ENCODE results near the gene CCDC90B.
"Not testable (repeated sequence)": the region's sequence is repeated elsewhere in the genome, so short reads cannot be mapped to it uniquely, and the experiment has no call there.

CCDC90B gene

DNA sequence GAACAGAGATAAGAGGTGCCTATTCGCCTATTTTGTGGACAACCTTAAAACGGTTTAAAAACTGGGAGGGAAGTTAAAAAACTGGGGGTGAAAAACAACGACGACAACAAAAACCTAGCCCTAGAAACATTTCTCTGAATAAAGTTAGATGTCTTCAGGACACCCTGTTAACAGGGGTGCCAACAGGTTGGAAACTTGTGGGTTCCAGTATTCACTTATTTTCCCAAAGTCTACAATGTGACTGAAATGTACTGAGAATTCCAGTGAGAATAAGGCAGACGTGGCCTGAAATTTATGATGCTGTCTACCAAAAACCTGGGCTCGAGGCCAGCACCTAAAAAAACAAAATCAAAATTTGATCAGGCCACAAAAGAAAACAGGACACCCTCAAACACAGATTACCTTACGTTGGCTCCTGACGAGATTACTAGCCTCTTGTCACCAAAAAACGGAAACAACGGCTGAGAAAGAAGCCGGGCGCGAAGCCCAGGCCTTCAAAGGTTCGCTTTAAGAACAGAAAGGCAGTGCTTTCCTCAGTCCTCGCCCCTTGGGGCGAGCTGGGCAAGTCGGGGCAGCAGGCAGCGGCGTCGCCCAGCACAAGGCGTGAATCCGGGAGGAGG lies 906 bp downstream of the CCDC90B start:
- no peak for DNase-seq

DNA sequence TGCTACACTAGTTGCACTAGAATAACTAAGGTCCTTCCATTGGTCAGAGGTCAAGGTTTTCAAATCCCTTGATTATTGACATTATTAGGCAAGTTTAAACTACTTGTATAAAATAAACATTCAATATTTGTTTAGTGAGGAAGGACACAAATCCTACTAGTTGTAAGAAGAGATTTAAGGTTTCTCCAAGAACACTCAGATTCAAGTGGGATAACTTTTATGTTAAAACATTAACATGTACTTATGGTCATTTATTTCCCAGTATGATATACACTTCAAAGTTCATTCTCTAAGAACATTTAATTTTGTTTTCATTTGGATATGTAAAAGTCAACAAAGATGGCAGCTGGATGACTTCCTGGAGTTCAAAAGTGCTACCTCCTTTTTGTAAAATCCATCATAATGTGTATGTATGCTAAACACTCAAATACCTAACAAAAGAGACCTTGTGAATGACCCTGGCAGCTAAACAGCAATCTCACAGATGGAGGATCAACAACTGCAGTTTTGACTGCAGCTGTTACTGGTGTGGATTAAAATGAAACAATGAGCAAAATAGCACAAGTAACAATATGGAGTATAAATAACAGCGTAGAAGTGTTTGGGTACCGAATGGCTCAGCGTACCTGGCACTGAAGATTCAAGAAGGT lies 1.5 kb downstream of the CCDC90B start:
- no peak for DNase-seq

DNA sequence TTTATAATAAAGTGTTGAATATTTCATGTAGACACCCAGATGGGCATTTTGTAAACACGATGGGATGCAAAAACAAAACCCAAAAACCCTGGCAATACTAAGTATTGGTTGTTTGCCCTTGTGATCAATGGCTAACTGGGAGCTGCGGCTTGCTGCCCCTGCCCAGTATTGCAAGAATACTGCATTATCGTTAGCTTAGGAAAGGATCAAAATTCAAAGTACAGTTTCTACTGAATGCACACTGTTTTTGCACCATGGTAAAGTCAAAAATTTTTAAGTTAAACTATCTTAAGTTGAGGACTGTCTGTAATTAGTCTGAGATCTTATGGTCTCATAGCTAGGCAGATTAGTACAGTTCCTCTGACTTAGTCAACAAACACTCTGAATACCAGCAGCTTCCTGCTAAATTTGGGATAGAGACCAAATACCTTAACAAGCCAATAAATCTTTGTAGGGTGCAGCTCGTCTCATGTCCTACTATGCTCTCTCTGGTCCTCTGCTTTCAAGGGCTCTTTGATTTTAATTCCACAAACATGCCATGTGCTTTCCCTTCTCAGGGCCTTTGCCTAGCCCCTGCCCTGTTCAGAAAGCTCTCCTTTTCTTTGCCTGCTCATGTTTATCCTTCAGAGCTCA lies 4.0 kb downstream of the CCDC90B start:
- DNase-seq, result no peak

DNA sequence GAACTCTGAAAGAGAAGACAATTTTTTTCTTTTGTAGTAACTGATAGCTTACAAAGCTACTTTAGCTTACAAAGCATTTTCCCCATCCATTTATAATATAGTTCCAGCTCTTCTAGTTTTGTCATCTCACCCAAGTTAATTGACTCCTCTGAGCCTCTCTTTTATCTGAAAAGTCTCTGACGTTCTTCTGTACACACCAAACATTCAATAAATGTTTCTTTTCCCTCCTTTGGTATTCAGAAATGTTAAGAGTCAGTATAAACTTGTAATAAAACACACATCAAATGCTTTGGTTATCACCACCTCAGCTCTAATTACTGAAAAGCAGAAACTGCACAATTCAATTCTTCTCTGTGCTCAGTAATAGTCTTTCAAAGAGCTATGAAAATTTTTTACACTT lies 5.9 kb downstream of the CCDC90B start:
- DNase-seq, result no peak

DNA sequence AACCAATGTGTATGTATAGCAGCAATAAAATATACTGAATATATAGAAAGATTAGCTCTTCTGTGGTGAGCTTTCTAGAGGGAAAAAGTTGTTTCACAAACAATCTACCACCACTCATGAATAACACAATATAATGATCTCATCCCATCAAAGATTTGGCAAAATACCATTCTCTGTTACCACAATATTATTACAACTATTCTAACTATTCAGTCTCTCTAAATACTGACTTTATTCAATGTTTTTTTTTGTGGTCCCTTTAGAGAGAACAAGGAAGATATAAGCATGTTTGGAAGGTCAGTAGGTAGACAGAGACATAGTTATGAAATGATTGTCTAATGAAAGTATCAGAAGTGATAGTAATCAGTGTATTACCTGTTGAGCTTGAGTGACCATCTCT lies 7.8 kb downstream of the CCDC90B start:
- DNase-seq, result no peak

DNA sequence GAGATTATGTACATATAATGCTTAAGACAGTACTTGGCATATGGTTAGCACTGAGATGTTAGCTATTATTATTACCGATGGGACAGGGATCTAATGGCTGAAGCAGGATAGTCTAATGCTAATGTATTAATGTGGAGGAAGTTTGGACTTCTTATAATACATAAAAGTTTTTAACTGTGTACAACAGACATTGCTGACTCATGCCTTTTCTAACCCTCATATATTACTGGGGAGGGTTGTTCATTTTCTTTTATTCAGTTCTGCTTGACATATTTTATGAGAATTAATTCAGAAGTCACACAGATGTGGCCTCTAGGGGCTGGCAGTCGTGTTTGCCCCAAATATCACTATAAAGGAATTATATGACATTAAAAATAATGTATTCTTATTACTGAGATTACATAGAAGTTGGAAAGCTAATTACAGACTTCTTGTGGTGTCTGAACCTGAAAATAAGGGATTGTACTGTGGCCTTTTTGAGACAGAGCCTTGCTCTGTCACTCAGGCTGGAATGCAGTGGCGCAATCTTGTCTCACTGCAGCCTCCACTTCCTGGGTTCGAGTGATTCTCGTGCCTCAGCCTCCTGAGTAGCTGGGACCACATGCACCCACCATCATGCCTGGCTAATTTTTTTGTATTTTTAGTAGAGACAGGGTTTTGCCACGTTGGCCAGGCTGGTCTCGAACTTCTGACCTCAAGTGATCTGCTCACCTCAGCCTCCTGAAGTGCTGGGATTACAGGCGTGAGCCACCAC lies 10.1 kb downstream of the CCDC90B start:
- no peak for DNase-seq

DNA sequence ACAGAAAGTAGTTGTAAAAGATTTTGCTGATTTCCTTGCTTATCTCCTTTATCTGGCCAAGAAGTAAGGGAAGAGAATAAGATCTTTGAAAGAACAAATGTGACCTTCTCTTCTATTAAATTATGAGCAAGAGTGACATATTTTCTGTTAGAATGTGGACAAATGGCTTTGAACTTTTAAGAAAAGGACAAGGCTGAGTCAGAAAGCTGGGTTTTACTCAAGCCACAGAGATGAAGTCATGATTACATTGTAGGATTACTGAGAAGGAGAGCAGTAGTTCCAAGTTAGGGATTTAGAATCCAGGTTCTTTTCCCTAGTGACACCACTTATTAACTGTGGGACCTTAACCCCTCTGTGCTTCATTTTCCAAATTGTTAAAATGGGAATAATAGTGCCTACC lies 13.5 kb downstream of the CCDC90B start:
- DNase-seq, result no peak

DNA sequence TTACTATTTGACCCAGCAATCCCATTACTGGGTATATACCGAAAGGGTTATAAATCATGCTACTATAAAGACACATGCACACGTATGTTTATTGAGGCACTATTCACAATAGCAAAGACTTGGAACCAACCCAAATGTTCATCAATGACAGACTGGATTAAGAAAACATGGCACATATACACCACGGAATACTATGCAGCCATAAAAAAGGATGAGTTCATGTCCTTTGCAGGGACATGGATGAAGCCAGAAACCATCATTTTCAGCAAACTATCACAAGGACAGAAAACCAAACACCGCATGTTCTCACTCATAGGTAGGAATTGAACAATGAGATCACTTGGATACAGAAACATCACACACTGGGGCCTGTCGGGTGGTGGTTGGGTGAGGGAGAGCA lies 14.4 kb downstream of the CCDC90B start:
- not testable (repeated sequence) for DNase-seq

DNA sequence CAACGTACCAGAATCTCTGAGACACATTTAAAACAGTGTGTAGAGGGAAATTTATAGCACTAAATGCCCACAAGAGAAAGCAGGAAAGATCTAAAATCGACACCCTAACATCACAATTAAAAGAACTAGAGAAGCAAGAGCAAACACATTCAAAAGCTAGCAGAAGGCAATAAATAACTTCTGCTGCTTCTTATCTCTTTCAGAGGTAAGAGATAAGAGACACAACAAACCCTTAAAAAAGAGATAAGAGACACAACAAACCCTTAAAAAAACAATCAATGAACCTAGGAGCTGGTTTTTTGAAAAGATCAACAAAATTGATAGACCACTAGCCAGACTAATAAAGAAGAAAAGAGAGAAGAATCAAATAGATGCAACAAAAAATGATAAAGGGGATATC lies 17.1 kb downstream of the CCDC90B start:
- not testable (repeated sequence) for DNase-seq

DNA sequence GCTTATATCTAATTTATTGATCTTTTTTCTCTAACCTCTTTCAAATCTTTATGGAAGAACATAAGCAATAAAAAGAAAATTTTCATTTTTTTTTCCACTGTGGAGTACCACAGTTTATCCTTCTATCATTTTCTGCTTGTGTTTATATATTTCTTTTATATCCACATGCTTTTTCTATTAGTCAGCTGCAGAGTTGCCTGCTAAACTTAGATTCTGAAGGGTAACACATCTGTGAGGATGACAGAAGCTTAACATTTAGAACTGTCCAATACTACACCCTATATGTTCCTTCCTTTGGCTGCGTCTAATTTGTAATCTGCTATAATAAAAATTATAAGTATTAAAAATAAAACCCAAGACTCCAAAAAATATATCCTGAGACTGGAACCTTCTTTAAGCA lies 20.8 kb downstream of the CCDC90B start:
- no peak for DNase-seq

DNA sequence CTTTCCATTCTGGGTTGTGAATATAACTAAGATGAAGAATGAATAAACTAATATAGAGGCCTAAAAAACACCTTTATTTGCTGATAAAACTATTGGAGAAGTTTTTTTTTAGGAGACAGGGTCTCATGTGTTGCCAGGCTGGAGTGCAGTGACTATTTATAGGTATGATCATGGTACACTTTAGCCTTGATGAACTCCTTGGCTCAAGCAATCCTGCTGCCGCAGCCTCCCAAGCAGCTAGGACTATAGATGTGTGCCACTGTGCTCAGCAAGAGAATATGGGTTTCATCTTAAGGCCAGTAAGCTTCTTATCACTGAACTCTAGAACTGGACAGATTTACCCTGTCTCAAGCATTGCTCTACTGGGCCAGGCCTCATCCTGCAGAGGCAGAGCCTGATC lies 26.6 kb downstream of the CCDC90B start:
- DNase-seq, result no peak

DNA sequence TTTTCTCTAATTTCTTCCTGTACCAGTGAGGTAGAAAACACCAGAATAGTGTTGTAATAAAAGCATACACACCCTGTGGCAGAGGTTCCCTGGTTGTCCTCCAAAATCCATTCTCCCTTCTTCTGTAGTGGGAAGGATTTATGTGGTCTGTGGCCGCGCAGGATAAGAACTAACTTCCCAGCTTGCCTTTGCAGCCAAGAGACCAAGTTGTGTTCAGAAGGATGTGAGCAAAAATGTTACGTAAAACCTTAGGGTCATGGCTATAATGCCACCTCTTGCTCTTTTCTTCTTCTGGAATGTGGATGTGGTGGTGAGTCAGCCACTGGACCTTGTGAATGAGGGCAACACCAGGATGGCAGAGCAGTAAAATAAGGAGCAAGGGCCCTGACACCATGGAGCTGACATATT lies 28.4 kb downstream of the CCDC90B start:
- no peak for DNase-seq

DNA sequence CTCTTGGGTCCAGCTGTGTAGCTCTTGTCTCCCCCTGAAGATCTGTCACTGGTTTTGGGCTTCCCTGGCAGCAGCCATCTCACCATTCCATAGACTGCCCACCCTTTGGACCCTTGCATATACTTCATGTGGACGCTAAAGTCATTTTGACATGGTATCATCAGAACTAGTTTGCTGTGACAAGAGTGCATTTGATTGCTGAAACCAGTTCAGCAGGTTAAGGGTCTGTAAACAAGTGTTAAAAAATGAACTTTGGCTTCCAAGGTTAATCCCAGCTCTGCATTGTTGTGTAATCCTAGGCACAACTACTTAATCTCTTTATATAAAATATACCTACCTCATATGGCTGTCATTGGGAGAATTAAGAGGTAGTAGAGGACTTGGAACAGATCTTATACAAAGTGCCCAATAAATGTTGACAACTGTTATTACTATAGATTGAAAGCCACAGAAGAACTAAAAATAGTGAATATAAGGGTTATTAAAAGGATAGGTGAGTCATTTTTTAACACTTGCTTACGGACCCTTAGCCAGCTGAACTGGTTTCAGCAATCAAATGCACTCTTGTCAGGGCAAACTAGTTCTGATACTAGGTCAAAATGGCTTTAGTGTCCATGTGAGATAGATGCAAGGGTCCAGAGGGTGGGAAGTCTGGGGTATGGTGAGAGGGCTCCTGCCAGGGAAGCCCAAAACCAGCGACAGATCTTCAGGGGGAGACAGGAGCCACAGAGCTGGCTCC lies 29.4 kb downstream of the CCDC90B start:
- no peak for DNase-seq

DNA sequence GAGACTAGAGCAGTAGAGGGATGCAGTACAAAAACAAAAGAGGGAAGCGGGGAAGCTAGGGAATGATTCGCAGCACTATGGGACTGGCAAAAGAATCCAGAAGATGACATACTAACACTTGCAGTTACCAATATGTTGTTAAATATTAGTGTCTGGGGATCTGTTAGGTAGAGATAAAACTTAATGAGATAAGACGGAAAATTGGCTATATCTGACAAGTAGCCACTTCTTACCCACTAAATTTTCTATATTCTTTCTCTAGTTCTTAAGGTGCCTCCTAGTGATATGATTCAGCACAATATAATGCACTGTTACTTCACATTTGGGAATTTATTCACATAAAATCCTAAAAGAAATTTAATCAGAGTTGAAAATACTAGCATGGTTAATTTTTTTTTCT lies 30.8 kb downstream of the CCDC90B start:
- DNase-seq, result no peak

DNA sequence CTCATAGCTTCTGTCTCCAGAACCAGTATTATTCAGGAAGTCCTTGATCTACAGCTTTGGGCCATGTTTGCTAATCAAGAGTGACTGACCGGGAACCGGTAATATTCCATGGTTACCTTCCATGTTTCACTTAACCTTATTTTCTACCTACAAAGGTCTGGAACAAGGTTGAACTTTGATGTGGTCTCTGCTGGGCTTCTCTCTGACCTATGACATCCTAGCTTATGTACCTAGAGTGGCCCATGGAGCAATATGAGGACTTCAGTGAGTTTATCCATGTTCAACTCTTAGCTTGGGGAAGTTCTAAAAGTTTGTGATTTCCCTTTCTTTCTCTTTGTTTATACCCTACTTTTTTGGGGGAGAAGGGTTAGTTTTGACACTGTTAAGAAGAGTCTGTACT lies 33.2 kb downstream of the CCDC90B start:
- no peak for DNase-seq

DNA sequence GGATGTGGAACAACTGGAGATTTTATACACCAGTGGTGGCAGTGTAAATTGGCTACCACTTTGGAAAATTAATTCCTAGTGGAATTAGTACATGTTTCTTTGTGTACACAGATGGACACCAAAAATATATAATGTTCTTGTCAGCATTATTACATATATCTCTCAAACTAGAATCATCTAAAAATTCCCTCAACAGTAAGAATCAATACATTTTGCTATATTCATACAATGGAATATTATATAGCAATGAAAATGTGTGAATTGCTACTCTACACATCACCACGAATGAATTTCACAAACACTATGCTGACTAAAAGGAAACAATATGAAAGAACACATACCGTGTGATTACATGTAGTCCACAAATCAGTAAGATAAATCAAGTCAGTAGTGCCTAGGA lies 33.9 kb downstream of the CCDC90B start:
- DNase-seq, result no peak

DNA sequence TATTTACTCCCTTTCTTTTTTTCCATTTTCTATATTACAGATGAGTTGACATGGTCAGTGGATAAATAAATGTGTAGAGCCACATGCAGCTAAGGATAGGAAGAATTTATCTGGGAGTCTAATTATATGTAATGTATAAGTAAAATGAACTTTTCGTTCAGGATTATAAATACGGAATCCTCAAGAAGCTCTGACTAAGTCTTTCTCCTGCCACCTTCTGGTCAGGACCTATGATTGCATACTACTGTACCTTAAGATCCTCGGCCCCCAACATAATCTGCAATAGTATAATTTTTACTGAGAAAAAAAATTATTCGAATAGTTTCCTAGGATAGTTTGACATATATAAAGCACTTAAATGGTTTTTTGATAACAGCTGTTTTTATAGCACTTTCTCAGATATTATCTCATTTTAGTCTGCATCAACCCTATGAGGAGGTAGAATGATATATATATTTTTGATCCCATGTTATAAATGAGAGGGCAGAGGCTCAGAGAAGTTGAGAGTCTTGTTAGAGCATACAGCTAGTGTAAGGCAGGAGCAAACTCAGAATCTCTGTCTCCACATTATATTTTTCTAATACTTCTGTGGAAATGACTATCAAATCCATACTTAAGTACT lies 36.1 kb downstream of the CCDC90B start:
- no peak for DNase-seq

DNA sequence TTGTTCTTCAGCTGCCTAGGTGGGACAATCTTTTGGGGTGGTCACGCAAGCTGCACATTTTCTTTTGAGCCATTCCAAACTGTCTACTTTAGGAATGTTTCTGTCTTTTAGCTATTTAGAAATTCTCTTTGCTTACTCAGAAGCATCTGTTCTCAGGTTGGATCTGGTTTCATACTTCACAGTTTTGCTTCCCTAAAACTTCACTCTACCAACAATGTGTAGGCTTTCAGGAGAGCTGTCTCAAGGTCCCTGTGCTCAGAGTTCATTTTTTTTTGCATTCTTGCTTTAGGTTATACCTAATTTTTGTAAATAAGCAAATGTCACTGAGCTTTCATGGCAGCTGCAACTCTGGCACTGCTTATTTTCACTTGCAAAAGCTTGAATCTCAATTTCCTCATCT lies 36.7 kb downstream of the CCDC90B start:
- no peak for DNase-seq

DNA sequence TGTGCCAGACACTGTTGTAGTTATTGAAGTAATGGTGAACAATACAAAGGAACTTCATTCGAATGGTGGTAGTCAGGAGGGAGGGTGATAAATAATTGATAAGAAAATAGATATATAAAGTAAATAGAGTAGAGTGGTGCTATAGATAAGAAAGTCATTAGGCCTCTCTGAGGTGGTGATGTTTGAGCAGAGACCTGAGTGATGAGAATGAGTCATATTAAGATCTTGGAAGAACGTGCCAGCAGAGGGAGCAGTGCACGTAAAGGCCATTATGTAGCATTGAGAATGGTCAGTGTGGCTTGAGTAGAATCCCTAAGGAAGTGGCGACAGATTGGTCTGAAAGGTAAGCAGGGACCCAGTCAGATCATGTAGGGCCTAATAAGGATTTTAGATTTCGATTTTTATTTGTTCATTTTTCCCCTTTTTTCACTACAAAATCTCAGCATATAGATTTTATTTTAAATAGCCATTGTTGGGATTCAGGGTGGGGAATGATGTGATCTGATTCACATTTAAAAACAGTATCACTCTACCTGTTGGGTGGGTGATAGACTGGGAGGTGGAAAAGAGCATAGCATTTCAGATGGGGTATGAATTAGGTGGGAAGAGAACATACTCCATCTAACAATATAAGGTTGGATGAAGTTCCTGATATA lies 44.7 kb downstream of the CCDC90B start:
- DNase-seq, result no peak

DNA sequence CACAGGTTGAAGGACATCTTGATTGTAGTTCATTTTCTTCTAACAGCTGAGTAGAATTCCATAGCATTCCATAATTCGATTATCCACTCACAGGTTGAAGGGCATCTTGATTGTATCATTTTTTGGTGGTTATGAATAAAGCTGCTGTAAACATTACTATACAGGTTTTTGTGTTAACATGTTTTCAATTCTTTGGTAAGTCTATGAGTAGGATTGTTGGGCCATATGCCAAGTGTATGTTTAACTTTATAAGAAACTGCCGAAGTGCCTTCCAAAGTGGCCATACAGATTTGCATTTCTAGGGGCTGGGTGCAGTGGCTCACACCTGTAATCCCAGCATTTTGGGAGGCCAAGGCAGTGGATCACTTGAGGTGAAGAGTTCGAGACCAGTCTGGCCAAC lies 48.1 kb downstream of the CCDC90B start:
- DNase-seq, result no peak

DNA sequence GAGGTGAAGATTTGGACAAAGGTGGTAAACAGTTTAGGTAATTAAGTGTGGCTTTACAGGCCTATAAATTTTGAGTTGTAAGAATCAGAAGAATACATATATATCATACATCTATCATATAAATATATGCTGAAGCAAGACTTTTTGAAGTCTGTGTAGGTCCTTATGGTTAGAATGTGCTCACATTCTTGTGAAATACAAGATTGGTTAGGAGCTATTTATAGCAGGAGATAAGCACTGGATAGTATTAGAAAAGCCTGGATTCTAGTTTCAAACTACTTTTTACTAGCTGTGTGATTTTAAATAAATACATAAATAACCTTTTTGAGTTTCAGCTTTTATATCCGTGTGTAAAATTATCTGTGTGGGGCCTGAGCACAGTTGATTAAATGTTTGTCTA lies 50.3 kb downstream of the CCDC90B start:
- no peak for DNase-seq

DNA sequence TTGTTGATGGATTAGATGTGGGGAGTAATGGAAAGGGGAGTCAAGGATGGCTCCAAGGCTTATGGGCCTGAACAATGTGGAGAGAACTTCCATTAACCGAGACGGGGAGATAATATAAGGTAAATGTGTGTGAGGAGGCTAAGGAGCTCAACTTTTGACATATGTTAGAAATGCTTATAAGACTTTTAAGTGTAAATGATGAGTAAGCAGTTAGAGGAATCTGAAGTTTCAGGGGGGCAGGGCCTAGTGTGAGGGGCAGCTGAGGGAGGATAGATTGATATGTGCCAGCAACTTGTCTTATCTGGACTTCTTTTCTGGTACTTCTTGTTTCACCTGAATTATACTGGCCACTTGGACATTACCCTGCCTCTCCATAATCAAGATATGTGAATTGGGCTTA lies 62.7 kb downstream of the CCDC90B start:
- no peak for DNase-seq

Measured in activated naive CD4-positive, alpha-beta T cell (primary cell).